HG03108 (cell line): ENCODE results near the gene THOC7.

Source experiments
- ATAC-seq: cut with Tn5 transposase; IDR thresholded peaks from one replicate; pipeline ENCODE4 v1.9.1; 2021; ENCODE audit warnings: moderate library complexity; ENCODE audit not compliant: unreplicated experiment

The THOC7 gene

GRCh38 chr3:63863150-63864007 is at the start of gene THOC7, which contains the start of gene ATXN7:
Gene THOC7, minus strand, starts transcription at chr3:63863805. Its CDS starts 15 bp downstream, at chr3:63863790.
Gene ATXN7, plus strand, starts transcription at chr3:63863867. Its CDS starts 48,732 bp downstream, at chr3:63912599.
- ATAC-seq, result peak; percentile 43

DNA sequence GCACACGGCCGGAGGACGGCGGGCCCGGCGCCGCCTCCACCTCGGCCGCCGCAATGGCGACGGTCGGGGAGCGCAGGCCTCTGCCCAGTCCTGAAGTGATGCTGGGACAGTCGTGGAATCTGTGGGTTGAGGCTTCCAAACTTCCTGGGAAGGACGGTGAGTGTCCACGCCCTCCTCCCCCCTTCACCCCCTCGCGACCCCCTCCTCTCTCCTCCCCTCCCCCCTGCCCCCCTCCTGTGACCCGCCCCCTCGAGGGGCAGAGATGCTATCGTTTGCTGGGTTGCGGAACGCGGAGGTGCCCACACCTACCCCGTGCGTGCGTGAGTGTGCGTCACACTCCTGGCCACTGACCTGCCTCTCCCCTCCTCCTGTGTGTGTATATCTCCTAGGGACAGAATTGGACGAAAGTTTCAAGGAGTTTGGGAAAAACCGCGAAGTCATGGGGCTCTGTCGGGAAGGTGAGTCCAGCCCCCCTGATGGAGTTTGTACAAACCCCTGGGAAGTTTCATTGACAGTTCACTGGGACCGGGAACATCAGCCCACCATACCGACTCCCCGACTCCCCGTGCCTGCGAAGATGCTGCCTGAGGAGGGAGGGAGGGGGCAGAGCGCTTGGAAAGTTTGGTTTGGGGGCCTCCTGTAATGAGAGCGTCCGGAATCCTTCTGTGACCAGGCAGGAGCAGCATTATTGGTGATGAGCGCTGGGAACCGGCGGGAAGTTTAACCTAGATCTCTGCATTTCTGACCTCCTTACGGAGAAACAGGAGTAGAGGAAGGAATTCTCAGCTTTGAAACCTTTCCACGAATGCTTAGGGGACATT is 49.4 kb upstream of the THOC7 start:
- ATAC-seq, result no peak

DNA sequence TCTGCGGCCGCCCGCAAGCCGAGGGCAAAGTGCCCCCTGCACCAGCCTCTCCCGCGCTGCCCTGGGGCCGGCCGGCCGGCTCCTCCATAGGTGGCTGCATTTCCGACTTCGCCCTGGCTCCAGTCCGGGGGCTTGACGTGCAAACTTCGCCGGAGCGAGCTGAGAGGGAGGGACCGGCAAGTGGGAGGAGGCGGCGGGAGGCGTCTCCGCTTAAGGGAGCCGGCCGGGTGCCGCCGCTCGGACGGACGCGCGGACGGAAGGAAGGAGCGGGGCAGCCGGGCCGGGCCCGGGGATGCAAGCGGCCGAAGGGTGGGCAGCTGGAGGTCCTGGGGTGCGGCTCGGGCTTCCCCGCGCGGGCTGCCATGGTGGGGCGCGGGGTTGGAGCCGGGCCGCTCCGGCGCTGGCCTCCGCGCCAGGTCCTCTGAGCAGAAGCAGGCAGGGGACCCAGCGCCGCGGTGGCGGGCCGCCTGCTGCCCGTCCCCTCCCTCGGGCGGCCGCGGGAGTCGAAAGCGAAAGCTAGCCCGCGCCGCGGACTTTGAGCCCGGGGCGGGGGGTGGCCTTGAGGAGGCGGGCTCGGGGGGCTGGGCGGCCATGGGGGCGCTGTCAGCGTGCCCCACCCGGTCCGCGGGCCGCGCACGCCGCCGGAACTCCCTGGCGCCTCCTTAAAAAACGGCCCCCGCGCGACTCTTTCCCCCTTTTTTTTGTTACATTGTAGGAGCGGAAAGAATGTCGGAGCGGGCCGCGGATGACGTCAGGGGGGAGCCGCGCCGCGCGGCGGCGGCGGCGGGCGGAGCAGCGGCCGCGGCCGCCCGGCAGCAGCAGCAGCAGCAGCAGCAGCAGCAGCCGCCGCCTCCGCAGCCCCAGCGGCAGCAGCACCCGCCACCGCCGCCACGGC is 48.5 kb upstream of the THOC7 start, which contains the start of gene SCAANT1:
TSS of gene SCAANT1 (minus strand) at position 511 of the 895 bp plus-strand sequence.
- ATAC-seq, result peak; percentile 74

- ATAC-seq, result no peak
These were observed 47.9 kb upstream of the THOC7 start for GRCh38 chr3:63911509-63911872.

DNA sequence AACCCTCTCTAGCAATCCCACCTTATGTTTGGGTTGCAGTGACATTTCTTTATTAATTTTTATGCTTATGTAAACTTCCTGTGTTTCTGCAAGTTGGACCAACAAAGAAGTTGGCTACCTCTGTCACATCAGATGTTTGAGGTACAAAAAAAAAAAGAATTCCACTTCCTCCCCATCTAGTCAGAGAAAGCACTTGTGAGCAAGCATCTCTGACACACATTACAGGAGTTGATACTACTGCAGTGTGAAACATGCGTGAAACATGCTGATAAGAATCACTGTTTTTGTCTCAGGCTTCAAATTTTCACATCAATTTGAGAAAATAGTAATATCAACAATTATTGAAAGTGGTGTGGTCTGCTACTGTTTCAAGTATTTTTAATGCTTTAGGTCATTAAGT is 47.3 kb upstream of the THOC7 start:
- no peak for ATAC-seq

DNA sequence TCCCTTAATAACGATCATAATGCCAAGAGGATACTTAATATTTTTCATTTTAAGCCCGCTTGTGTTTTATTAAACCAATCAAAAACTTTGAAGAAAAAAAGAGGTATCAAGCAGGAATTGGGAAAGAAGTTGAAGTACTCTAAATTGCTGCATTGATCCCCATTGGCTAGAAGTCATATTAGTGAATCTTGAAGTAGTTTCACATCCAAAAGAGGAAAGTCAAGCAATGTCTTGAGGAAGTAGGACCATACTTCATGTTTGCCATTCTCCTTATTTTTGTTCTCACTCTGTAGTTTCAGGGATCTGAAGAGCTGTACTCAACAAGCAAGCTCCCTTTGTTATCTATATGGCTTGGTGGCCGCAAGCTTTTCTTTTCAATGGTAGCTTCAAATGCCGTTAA is 46.4 kb upstream of the THOC7 start:
- no peak for ATAC-seq

DNA sequence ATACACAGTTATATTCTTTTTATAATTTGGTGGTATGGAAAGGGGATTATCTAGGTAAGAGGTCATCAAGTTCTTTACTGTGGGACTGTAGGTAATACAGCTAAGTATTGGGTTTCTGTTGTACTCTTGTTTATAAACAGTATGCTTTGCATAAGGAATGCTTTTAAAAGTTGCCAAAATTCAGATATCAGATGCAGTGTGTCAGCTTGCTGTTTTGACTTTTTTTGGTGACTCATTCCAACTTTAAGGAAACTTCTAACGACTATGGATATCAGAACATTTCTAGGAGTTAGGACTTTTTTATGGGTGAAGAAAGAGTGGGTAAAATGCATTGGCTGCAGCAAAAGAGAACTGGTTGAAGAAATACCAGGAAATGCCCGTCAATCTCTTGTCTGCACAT is 45.8 kb upstream of the THOC7 start:
- no peak for ATAC-seq

GRCh38 chr3:63908776-63909175 is 45.2 kb upstream of the THOC7 start:
- ATAC-seq, result no peak

GRCh38 chr3:63908081-63908736 is 44.6 kb upstream of the THOC7 start:
- ATAC-seq, result no peak

DNA sequence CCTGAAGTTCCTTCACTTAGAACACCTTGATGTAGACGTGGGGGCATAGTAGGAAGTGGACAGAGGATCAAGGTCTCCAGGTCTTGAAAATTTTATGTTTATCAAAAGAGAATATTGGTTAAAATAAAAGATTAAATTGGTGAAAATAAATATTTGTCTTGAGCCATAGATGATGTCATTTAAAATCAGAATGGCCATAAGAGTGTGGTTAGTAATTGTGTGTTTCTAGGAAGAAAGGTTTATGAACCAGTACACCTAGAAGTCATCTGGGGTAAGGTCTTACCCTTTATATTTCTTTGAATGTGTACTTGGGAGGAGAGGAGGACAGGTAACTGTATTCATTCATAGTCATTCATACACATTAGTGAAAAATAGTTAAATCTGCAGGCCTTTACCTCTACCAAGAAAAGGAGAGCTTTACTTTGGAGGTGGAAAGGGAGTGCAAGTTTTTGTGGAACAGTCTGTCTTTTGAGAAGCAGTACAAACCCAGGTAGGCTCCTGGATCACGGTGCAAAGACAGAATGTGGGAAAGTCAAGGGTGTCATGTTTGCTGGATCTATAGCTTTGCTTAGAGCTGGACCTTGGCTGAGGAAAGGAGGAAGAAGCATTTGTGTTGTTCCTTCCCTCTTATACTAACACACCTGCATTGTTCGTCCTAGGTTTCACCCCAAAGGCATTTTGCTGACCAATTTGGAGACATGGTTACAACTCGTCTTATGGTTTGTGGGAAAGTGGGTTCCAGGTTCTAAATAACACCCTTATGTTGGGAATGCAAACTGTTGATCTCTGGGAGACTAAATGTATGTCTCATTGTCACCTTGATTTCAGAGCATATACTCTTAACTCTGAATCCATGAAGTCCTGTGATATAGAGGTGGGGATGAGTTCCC is 42.4 kb upstream of the THOC7 start:
- ATAC-seq, result no peak

- ATAC-seq, result no peak
These were observed 36.9 kb upstream of the THOC7 start for GRCh38 chr3:63900459-63900858.

GRCh38 chr3:63900010-63900409 is 36.4 kb upstream of the THOC7 start:
- ATAC-seq, result no peak

- peak; percentile 53 for ATAC-seq
These were observed 32.9 kb upstream of the THOC7 start for GRCh38 chr3:63896332-63897030.

GRCh38 chr3:63895422-63896189 is 32.0 kb upstream of the THOC7 start:
- ATAC-seq, result no peak

GRCh38 chr3:63892773-63893352 is 29.3 kb upstream of the THOC7 start:
- no peak for ATAC-seq

- no peak for ATAC-seq
These were observed 27.9 kb upstream of the THOC7 start for GRCh38 chr3:63891518-63891917.

- no peak for ATAC-seq
These were observed 23.3 kb upstream of the THOC7 start for GRCh38 chr3:63886858-63887257.

DNA sequence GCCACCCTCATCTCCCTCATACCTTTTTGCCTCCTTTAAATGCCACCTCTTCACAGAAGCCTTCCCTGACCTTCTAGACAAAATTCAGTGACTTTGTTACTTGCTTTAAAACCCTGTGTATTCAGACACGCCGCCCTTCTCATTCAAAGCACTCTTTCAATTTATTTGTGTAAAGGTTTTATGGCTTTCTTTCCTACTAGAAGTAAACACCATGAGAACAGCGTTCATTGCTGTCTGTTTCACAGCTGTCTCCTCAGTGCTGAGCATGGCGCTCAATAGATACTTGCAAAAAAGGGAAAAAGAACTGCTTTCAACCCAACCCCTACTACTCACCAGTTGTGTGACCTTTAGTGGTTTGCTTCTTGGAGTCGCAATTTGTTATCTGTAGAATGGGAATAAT is 17.0 kb upstream of the THOC7 start:
- ATAC-seq, result no peak
